Upper lobe of left lung (tissue), 6 donors: ENCODE results near the gene VSIG1. TPM values are rescaled to one million over a fixed set of nuclear protein-coding genes. Genes with fewer than 3 reads are reported as not detected.

Source experiments
- ATAC-seq, 2 donors: fragments of 200-7000 bp; cut with Tn5 transposase; one replicate each; pipeline ENCODE4 v1.9.1; 2022; ENCODE audit warnings: mild to moderate bottlenecking in 2 of 2, moderate library complexity in 2 of 2; ENCODE audit not compliant: low FRiP score in 2 of 2
- DNase-seq, 2 donors: peaks; one replicate each; pipeline ENCODE4 v3.0.0-alpha.2; 2019 to 2020
- H3K27ac ChIP-seq, 4 donors: fragments of 200-600 bp; sonication (generic); one replicate each; pipeline ENCODE4 v1.5.1; 2016 to 2019
- H3K27me3 ChIP-seq, 4 donors: fragments of 200-600 bp; sonication (generic); one replicate each; pipeline ENCODE4 v1.5.1; 2017 to 2019
- H3K36me3 ChIP-seq, 4 donors: fragments of 200-600 bp; sonication (generic); one replicate each; pipeline ENCODE4 v1.5.1; 2016 to 2019
- H3K4me1 ChIP-seq, 4 donors: fragments of 200-600 bp; sonication (generic); one replicate each; pipeline ENCODE4 v1.5.1; 2018 to 2019
- H3K4me3 ChIP-seq, 4 donors: fragments of 200-600 bp; sonication (generic); one replicate each; pipeline ENCODE4 v1.5.1; 2017 to 2019; ENCODE audit warnings: mild to moderate bottlenecking in 2 of 4, moderate library complexity in 1 of 4
- H3K9me3 ChIP-seq, 4 donors: fragments of 200-600 bp; sonication (generic); one replicate each; pipeline ENCODE4 v1.5.1; 2018 to 2019
- EP300 ChIP-seq, 4 donors: sonication (generic); formaldehyde crosslinking; IDR thresholded peaks; one replicate each; pipeline ENCODE4 v1.5.1; 2017; ENCODE audit warnings: antibody characterized with exemption in 4 of 4, control low read depth in 2 of 4
- POLR2A ChIP-seq, 4 donors: fragments of 450-650 bp; IDR thresholded peaks; one replicate each; pipeline ENCODE4 v1.5.1; 2016 to 2017; ENCODE audit warnings: antibody characterized with exemption in 4 of 4, mild to moderate bottlenecking in 2 of 4
- POLR2AphosphoS5 ChIP-seq, 2 donors: sonication (generic); formaldehyde crosslinking; IDR thresholded peaks; one replicate each; pipeline ENCODE4 v1.5.1; 2017; ENCODE audit warnings: antibody characterized with exemption in 2 of 2
- WGBS, 2 donors: methylation state at CpG; one replicate each; pipeline ENCODE4 v1.1.5; 2017 to 2018; 5-methylcytosine and 5-hydroxymethylcytosine counted together
- total RNA-seq, 6 donors: library from RNA; depleted of rRNA in 4 of 6; stranded (reverse); fragments of >200 nt in 4 of 6; gene quantifications; one replicate each; pipeline versions ENCODE4 v1.1.0 to v1.2.1, GENCODE V29; 2016 to 2021
- TF ChIP-seq, protein P1 (sequence below), 6 experiments: fragments of 450-650 bp in 4 of 6; fragments of 200-600 bp in 2 of 6; sonication (generic) in 2 of 6; IDR thresholded peaks; one replicate each; pipeline ENCODE4 v1.5.1; 2016 to 2019; ENCODE audit warnings: antibody characterized with exemption in 6 of 6
- donor health status: DM: no; HTN: no; CAD: no; lungs with moderate emphysema.
- donor health status: DM: no; HTN: yes; CAD: no; lungs with severe emphysema.

The VSIG1 gene
- total RNA-seq, 6 donors from 2014 or later = 0.54 to 0.86 (median 0.61) TPM; not detected in 3

GRCh38 chrX:108018656-108019381, 26.0 kb upstream of the VSIG1 start:
- H3K4me3 ChIP-seq = no peak overlapping the region
- ATAC-seq = no peak
- WGBS, 2 donors = 55 to 64% methylated on average over 2 to 4 of the region's 4 CpGs
- H3K36me3 ChIP-seq = no peaks in the 10 kb centered on the region
- H3K9me3 ChIP-seq = no peaks in the 10 kb centered on the region
- H3K27me3 ChIP-seq = no peaks in the 10 kb centered on the region
- no peak overlapping the region for H3K27ac ChIP-seq
- TF ChIP-seq POLR2AphosphoS5 (IDR thresholded peaks at IDR 0.05) (no peak), POLR2A (IDR thresholded peaks at IDR 0.05) (no peak), EP300 (IDR thresholded peaks at IDR 0.05) (no peak)
- TF ChIP-seq, protein P1, sequence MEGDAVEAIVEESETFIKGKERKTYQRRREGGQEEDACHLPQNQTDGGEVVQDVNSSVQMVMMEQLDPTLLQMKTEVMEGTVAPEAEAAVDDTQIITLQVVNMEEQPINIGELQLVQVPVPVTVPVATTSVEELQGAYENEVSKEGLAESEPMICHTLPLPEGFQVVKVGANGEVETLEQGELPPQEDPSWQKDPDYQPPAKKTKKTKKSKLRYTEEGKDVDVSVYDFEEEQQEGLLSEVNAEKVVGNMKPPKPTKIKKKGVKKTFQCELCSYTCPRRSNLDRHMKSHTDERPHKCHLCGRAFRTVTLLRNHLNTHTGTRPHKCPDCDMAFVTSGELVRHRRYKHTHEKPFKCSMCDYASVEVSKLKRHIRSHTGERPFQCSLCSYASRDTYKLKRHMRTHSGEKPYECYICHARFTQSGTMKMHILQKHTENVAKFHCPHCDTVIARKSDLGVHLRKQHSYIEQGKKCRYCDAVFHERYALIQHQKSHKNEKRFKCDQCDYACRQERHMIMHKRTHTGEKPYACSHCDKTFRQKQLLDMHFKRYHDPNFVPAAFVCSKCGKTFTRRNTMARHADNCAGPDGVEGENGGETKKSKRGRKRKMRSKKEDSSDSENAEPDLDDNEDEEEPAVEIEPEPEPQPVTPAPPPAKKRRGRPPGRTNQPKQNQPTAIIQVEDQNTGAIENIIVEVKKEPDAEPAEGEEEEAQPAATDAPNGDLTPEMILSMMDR (IDR thresholded peaks at IDR 0.05) = no peak
- H3K4me1 ChIP-seq = no peaks in the 10 kb centered on the region
- no peak for DNase-seq

DNA sequence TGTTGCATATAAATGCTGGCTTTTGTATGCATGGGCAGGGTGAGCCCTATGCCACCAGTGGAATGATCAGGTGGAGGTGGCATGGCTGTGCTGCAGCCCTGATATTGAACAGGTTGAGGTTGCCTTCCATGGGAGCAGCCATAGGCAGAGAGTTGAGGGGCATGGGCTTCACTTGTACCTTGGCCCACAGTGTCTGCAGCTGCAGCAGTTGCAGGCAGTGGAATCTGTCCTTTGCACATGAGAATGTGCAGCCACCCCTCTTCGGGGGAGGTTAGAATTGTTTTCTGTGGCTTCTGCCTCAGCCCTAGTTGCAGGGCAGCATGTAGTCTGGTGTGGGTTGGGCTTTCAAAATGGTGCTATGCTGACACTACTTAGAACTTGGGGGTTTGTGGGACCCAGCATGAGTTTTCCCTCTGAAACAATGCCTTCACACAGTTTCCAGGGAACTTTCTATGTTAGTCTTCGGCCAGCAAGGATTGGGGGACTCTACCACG, 25.4 kb upstream of the VSIG1 start:
- ATAC-seq (no peak), DNase-seq (no peak)
- TF ChIP-seq EP300 (IDR thresholded peaks at IDR 0.05) (no peak), POLR2AphosphoS5 (IDR thresholded peaks at IDR 0.05) (no peak), POLR2A (IDR thresholded peaks at IDR 0.05) (no peak)
- TF ChIP-seq, protein P1 (IDR thresholded peaks at IDR 0.05) = no peak
- Histone ChIP-seq H3K9me3 (no peaks in the 10 kb centered on the region), H3K27ac (no peak overlapping the region), H3K4me1 (no peaks in the 10 kb centered on the region), H3K4me3 (no peak overlapping the region), H3K27me3 (no peaks in the 10 kb centered on the region), H3K36me3 (no peaks in the 10 kb centered on the region)
- 51 to 67% methylated on average over 1 to 3 of the region's 3 CpGs for WGBS, 2 donors

GRCh38 chrX:108020631-108021030, 24.2 kb upstream of the VSIG1 start:
- no peak for DNase-seq
- H3K4me1 ChIP-seq = no peaks in the 10 kb centered on the region

DNA sequence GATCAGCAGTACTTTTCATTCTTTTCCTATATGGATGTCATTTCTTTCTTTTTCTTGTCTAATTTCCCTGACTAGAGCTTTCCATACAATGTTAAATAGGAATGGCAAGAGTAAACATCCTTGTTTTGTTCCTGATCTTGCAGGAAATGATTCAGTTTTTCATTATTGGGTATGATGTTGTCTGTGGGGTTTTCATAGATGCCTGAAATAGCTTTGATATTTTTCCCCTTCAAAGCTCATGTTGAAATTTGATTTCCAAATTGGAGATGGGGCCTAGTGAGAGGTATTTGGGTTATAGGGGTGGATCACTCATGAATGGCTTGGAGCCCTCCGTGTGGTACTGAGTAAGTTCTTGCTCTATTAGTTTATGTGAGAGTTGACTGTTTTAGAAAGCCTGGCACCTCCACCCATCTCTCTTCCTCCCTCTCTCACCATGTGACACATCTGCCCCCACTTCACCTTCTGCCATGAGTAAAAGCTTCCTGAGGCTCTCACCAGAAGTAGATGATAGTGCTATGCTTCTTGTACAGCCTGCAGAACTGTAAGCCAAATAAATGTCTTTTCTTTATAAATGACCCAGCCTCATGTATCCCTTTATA, 22.3 kb upstream of the VSIG1 start:
- ATAC-seq = no peak

More at GRCh38 chrX:108020631-108021030, 24.2 kb upstream of the VSIG1 start:
- Histone ChIP-seq H3K27me3 (no peaks in the 10 kb centered on the region), H3K9me3 (no peaks in the 10 kb centered on the region), H3K27ac (no peak overlapping the region), H3K36me3 (no peaks in the 10 kb centered on the region), H3K4me3 (no peak overlapping the region)
- 14 to 17% methylated on average over 2 of the region's 2 CpGs for WGBS, 2 donors
- ATAC-seq = no peak
- TF ChIP-seq, protein P1 (IDR thresholded peaks at IDR 0.05) = peak in 4 of 6 experiments; percentile 24 to 50 (median 38)
- no peak for TF ChIP-seq POLR2AphosphoS5 (IDR thresholded peaks at IDR 0.05)

More for the DNA sequence above, 22.3 kb upstream of the VSIG1 start:
- H3K9me3 ChIP-seq = no peaks in the 10 kb centered on the region
- H3K36me3 ChIP-seq = no peaks in the 10 kb centered on the region
- no peak overlapping the region for H3K27ac ChIP-seq
- WGBS, 2 donors = 54 to 64% methylated on average over 1 of the region's 1 CpG
- no peaks in the 10 kb centered on the region for H3K27me3 ChIP-seq
- H3K4me3 ChIP-seq = no peak overlapping the region
- no peak for TF ChIP-seq POLR2AphosphoS5 (IDR thresholded peaks at IDR 0.05)
- TF ChIP-seq, protein P1 (IDR thresholded peaks at IDR 0.05) = no peak
- TF ChIP-seq EP300 (IDR thresholded peaks at IDR 0.05) = no peak
- TF ChIP-seq POLR2A (IDR thresholded peaks at IDR 0.05) = no peak
- no peaks in the 10 kb centered on the region for H3K4me1 ChIP-seq
- no peak for DNase-seq
